GM19372 (cell line): ENCODE results near the gene TSSC4.
A peak's percentile ranks its signal among the peaks of the same experiment; 100 is the strongest.

Experiments used
- ATAC-seq: cut with Tn5 transposase; IDR thresholded peaks from one replicate; pipeline ENCODE4 v1.9.1; 2021; ENCODE audit warnings: mild to moderate bottlenecking, low read depth, moderate library complexity; ENCODE audit not compliant: unreplicated experiment

TSSC4 gene

GRCh38 chr11:2383852-2384804, 16.4 kb upstream of the TSSC4 start:
- no peak for ATAC-seq

GRCh38 chr11:2385156-2386151, 15.1 kb upstream of the TSSC4 start:
- peak; percentile 43 for ATAC-seq

- ATAC-seq: no peak
Observed at GRCh38 chr11:2386591-2386990, 14.0 kb upstream of the TSSC4 start.

- no peak for ATAC-seq
Observed at GRCh38 chr11:2387266-2387987, 13.1 kb upstream of the TSSC4 start.

- ATAC-seq: no peak
Observed at GRCh38 chr11:2388431-2389376, 11.8 kb upstream of the TSSC4 start.

- ATAC-seq: no peak
Observed at GRCh38 chr11:2389377-2390026, 11.0 kb upstream of the TSSC4 start.

GRCh38 chr11:2390091-2390724, 10.3 kb upstream of the TSSC4 start:
- ATAC-seq: no peak

GRCh38 chr11:2390725-2391151, 9.8 kb upstream of the TSSC4 start:
- no peak for ATAC-seq

GRCh38 chr11:2391181-2391975, 9.2 kb upstream of the TSSC4 start:
- ATAC-seq: no peak

GRCh38 chr11:2392241-2392959, 8.2 kb upstream of the TSSC4 start:
- ATAC-seq: no peak

- ATAC-seq: no peak
Observed at GRCh38 chr11:2393111-2393868, 7.3 kb upstream of the TSSC4 start.

- ATAC-seq: no peak
Observed at GRCh38 chr11:2393941-2394817, 6.4 kb upstream of the TSSC4 start.

GRCh38 chr11:2394818-2395105, 5.8 kb upstream of the TSSC4 start:
- ATAC-seq: no peak

- ATAC-seq: no peak
Observed at GRCh38 chr11:2395211-2395730, 5.3 kb upstream of the TSSC4 start.

- no peak for ATAC-seq
Observed at GRCh38 chr11:2395856-2396255, 4.7 kb upstream of the TSSC4 start.
